ENCODE data around the gene LONP2.

LONP2 gene

GRCh38 chr16:48323783-48324775, 80.0 kb downstream of the LONP2 start:
- Histone ChIP-seq H3K36me3 (ENCODE audit: control insufficient read depth, insufficient read depth, low read length) (no peaks in the 10 kb centered on the region), H3K79me2 (peaks cover 5% of the 10 kb centered on the region), H3K9me3 (ENCODE audit: control insufficient read depth, low read length) (no peaks in the 10 kb centered on the region), H3K27me3 (ENCODE audit: control insufficient read depth, insufficient read depth, low read length) (no peaks in the 10 kb centered on the region), H3K4me1 (peaks cover 8% of the 10 kb centered on the region), H3K4me3 (ENCODE audit: low read depth, low read length) (no peak overlapping the region), H3K4me2 (ENCODE audit: low read length) (no peak overlapping the region), H3K9ac (no peak overlapping the region), H2AFZ (no peak overlapping the region), H3K27ac (no peak overlapping the region)
- no peak for TF ChIP-seq CTCF (IDR thresholded peaks at IDR 0.05)

GRCh38 chr16:48326915-48327314, 82.8 kb downstream of the LONP2 start:
- H2AFZ ChIP-seq: no peak overlapping the region

GRCh38 chr16:48329138-48329537, 85.0 kb downstream of the LONP2 start:
- Histone ChIP-seq H3K27ac (no peak overlapping the region), H3K4me3 (ENCODE audit: low read depth, low read length) (no peak overlapping the region), H3K79me2 (peaks cover 14% of the 10 kb centered on the region), H3K4me2 (ENCODE audit: low read length) (no peak overlapping the region), H2AFZ (no peak overlapping the region), H3K4me1 (peaks cover 7% of the 10 kb centered on the region), H3K9me3 (ENCODE audit: control insufficient read depth, low read length) (no peaks in the 10 kb centered on the region), H3K36me3 (ENCODE audit: control insufficient read depth, insufficient read depth, low read length) (no peaks in the 10 kb centered on the region), H3K9ac (no peak overlapping the region), H3K27me3 (ENCODE audit: control insufficient read depth, insufficient read depth, low read length) (no peaks in the 10 kb centered on the region)
- TF ChIP-seq CTCF (IDR thresholded peaks at IDR 0.05): no peak

More at GRCh38 chr16:48326915-48327314, 82.8 kb downstream of the LONP2 start:
- H3K4me2 ChIP-seq (ENCODE audit: low read length): no peak overlapping the region
- no peak overlapping the region for H3K27ac ChIP-seq
- peaks cover 5% of the 10 kb centered on the region for H3K79me2 ChIP-seq
- H3K9ac ChIP-seq: no peak overlapping the region
- H3K9me3 ChIP-seq (ENCODE audit: control insufficient read depth, low read length): no peaks in the 10 kb centered on the region
- H3K27me3 ChIP-seq (ENCODE audit: control insufficient read depth, insufficient read depth, low read length): no peaks in the 10 kb centered on the region
- no peak for TF ChIP-seq CTCF (IDR thresholded peaks at IDR 0.05)
- H3K36me3 ChIP-seq (ENCODE audit: control insufficient read depth, insufficient read depth, low read length): no peaks in the 10 kb centered on the region
- no peak overlapping the region for H3K4me3 ChIP-seq (ENCODE audit: low read depth, low read length)
- peaks cover 7% of the 10 kb centered on the region for H3K4me1 ChIP-seq

- H3K27me3 ChIP-seq (ENCODE audit: control insufficient read depth, insufficient read depth, low read length): no peaks in the 10 kb centered on the region
- no peak overlapping the region for H3K4me3 ChIP-seq (ENCODE audit: low read depth, low read length)
- peaks cover 7% of the 10 kb centered on the region for H3K4me1 ChIP-seq
- TF ChIP-seq CTCF (IDR thresholded peaks at IDR 0.05): no peak
- H3K9ac ChIP-seq: no peak overlapping the region
- no peak overlapping the region for H2AFZ ChIP-seq
- no peak overlapping the region for H3K27ac ChIP-seq
- no peaks in the 10 kb centered on the region for H3K9me3 ChIP-seq (ENCODE audit: control insufficient read depth, low read length)
- H3K36me3 ChIP-seq (ENCODE audit: control insufficient read depth, insufficient read depth, low read length): no peaks in the 10 kb centered on the region
- peaks cover 21% of the 10 kb centered on the region for H3K79me2 ChIP-seq
- no peak overlapping the region for H3K4me2 ChIP-seq (ENCODE audit: low read length)
Observed at GRCh38 chr16:48330189-48330840, 86.2 kb downstream of the LONP2 start.
